ENCODE results near the gene KPNA6. TPM values are rescaled to one million over a fixed set of nuclear protein-coding genes. Genes with fewer than 3 reads are reported as not detected.

The KPNA6 gene
- total RNA-seq, 1 experiment from 2014 or later: 114 TPM

- Histone ChIP-seq H2BK5ac (ENCODE audit: insufficient read length, low read length) (no peak overlapping the region), H4K5ac (ENCODE audit: insufficient read length, low read depth, low read length) (no peak overlapping the region), H4K91ac (ENCODE audit: insufficient read length, low read depth, low read length) (no peak overlapping the region), H3K18ac (ENCODE audit: insufficient read length, low read depth, low read length) (no peak overlapping the region), H2BK120ac (ENCODE audit: low read depth, low read length, poor library complexity, severe bottlenecking) (no peak overlapping the region), H3K27me3 (ENCODE audit: insufficient read depth, low read length) (no peaks in the 10 kb centered on the region; the same call in 1 of the 2 replicates), H3T11ph (ENCODE audit: low read length) (no peak overlapping the region), H2BK20ac (ENCODE audit: low read depth, low read length, poor library complexity, severe bottlenecking) (no peak overlapping the region), H4K8ac (replicated peaks; ENCODE audit: insufficient read length, low read depth, low read length) (no peak overlapping the region), H3K27ac (ENCODE audit: insufficient read length, low read depth, low read length) (no peak overlapping the region), H2BK12ac (ENCODE audit: insufficient read length, low read depth, low read length) (no peak overlapping the region), H3K4me1 (ENCODE audit: insufficient read depth, low read length) (no peaks in the 10 kb centered on the region; the same call in 1 of the 2 replicates), H3K4me2 (ENCODE audit: insufficient read depth, insufficient read length, low read length) (peak overlapping the region; percentile 56), H3K79me1 (ENCODE audit: insufficient read depth, low read depth, low read length, poor library complexity, severe bottlenecking) (no peaks in the 10 kb centered on the region), H3K56ac (ENCODE audit: insufficient read length, low read depth, low read length) (no peak overlapping the region), H2BK15ac (ENCODE audit: low read depth, low read length) (no peak overlapping the region), H3K79me2 (ENCODE audit: insufficient read depth, low read length) (no peaks in the 10 kb centered on the region), H3K9ac (ENCODE audit: extremely low read depth, insufficient read length, low read length) (no peak overlapping the region), H3K23me2 (ENCODE audit: insufficient read length, low read depth, low read length, poor library complexity, severe bottlenecking) (peaks cover 3% of the 10 kb centered on the region), H3K14ac (ENCODE audit: insufficient read depth, low read length) (no peak overlapping the region; the same call in 1 of the 2 replicates), H2AK5ac (ENCODE audit: insufficient read length, low read length) (no peak overlapping the region), H4K20me1 (ENCODE audit: control insufficient read depth, insufficient read depth, insufficient read length) (no peaks in the 10 kb centered on the region), H3K4ac (ENCODE audit: low read depth, low read length) (no peak overlapping the region), H3K23ac (ENCODE audit: insufficient read length, low read depth, low read length) (no peak overlapping the region), H3K9me3 (ENCODE audit: control insufficient read depth, low read depth, low read length) (no peaks in the 10 kb centered on the region), H2AFZ (ENCODE audit: low read length) (no peak overlapping the region)
- peak; percentile 44 for DNase-seq
- WGBS (ENCODE audit: extremely low coverage, insufficient read length, low lambda C conversion rate): no CpG with 5 or more reads among the region's 6 CpGs
- Mint-ChIP-seq H3K4me3 (peak overlapping the region in 1 of 2 experiments; percentile 81; a peak in 4 of 5 replicates), H3K27ac (no peak overlapping the region; a peak in 1 of 7 replicates), H3K27me3 (ENCODE audit: low read depth) (peaks cover 10% of the 10 kb centered on the region), H3K4me1 (peaks cover 38 to 39% of the 10 kb centered on the region in 2 experiments), H3K9me3 (no peaks in the 10 kb centered on the region), H3K36me3 (ENCODE audit: insufficient read depth in 1 of 3, low read depth in 3 of 3) (peaks cover 16 to 38% (median 32%) of the 10 kb centered on the region in 3 experiments; a peak in 6 of 7 replicates)
- no peak for TF ChIP-seq CTCF (conservative IDR thresholded peaks at IDR 0.05)
Observed at GRCh38 chr1:32199717-32200072, 91.8 kb downstream of the KPNA6 start.

Data from H9 (cell line).